HG02852 (cell line): ENCODE measurements around the gene RTN4R.

Experiments used
- ATAC-seq: cut with Tn5 transposase; IDR thresholded peaks from one replicate; pipeline ENCODE4 v1.9.1; 2021; ENCODE audit warnings: mild to moderate bottlenecking, moderate library complexity; ENCODE audit not compliant: unreplicated experiment

Gene RTN4R

DNA sequence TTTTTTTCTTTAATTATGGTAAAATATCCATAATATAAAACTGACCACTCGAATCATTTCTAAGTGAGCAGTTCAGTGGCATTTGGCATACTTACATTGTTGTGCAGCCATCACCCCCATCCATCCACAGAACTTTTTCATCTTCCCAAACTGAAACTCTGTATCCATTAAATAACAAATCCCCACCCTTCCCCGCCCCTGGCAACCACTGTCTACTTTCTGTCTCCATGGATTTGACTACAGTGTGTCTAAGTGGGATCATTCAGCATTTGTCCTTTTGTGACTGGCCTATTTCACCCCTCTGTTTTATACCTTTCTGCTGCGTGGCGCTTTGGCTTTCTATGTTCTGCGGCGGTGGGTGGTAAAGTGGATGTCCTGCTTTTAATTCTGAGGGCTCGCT is 49.1 kb downstream of the RTN4R start:
- no peak for ATAC-seq

DNA sequence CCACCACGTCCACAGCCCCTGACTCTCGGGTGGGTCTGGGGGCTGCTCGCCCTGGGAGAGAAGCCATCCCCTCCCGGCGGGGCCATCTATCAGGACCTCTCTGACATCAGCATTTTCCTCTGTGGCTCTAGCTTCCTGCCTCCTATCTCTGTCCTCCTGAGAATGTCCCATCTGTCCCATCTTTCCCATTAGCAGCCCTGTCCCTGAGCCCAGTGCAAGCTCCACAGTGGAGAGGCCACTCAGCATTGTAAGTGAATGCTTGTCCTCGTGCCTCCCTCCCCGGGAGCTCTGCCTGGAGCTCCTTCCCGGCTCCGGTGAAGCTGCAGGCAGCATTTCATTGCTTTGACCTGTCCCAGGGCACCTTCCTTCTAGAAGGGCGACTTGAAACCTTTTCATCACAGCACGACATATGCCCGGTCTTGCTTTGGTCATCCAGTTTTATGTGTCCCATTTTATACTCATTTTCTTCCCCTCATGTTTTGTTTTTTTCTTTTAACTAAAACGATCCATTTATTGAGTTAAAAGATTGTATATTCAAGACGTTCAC is 49.7 kb downstream of the RTN4R start:
- ATAC-seq: no peak

DNA sequence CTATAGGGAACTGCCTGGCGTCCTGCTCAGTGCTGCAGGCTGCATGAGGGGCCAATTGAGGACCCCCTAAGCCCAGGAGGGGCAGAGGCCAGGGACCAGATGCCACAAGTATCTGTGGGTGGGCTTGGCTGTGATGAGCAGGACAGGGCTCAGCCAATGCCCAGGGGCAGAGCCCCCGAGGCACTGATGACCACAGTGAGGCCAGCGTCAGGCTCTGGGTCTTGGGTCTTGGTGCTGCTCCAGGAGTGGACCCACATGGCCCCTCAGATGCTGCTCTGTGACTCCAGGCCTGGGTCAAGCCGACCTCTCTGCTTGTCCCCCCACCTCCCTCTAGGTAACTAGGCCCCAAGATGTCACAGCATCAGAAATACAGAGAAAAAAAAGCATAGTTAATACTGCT is 50.6 kb downstream of the RTN4R start:
- ATAC-seq: no peak

DNA sequence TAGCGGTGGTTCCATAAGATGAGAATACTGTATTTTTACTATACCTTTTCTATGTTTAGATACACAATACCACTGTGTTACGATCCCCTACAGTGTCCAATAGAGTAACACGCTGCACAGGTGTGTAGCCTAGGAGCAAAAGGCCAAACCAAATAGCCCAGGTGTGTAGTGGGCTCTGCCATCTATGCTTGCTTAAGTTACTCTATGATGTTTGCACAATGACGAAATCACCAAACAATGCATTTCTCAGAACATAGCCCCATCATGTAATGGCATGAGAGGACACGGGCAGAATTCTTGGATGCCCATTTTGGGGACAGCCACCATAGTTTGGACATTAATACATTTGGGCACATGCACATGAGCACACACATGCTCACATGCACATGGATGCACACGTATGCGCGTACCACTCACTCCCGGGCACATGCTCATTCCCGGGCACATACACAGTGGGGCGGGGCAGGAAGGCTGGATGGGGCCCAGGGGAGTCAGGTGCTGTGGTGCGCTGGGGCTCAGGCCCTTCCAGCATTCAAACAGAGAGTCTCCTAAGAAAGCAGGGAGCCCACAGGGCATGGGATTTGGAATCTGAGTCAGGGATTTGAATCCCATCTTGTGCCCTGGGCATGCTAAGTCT is 51.1 kb downstream of the RTN4R start:
- no peak for ATAC-seq

DNA sequence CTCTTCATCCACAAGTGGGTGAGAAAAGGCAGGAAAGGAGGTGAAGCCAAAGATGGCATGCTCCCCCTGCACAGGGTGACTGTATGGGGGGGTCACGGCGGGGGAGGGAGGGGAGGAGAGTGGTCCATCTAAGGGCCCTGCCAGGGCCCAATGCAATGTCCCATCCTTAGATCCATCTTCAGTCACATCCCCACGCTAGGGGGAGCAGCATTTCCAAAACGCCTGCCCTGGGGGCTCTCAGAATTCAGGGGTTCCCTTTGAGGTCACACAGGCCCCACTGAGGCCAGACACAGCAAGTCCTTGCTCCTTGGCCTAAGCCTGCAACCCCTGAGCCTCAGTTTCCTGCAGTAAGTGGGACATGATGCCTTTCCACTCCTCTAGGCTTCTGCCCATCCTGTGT is 52.4 kb downstream of the RTN4R start:
- ATAC-seq: no peak

DNA sequence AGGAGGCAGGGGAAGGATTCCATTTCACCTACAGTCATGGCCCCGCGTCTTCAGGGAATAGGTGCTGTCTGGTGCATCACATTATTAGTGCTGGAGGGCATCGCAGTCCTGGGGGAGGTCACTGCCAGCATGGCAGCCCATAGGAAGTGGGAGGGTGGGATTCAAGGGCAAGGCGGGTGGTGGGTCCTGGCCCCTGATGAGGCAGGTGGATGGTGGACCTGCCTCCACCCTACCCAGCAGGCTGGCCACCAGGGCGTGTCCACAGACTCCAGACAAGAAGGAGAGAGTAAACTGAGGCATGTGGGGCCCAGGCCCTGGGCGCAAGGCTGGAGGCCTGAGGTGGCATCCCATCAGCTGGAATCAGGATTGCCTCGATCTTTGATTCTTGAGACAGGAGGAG is 53.3 kb downstream of the RTN4R start:
- ATAC-seq: no peak

DNA sequence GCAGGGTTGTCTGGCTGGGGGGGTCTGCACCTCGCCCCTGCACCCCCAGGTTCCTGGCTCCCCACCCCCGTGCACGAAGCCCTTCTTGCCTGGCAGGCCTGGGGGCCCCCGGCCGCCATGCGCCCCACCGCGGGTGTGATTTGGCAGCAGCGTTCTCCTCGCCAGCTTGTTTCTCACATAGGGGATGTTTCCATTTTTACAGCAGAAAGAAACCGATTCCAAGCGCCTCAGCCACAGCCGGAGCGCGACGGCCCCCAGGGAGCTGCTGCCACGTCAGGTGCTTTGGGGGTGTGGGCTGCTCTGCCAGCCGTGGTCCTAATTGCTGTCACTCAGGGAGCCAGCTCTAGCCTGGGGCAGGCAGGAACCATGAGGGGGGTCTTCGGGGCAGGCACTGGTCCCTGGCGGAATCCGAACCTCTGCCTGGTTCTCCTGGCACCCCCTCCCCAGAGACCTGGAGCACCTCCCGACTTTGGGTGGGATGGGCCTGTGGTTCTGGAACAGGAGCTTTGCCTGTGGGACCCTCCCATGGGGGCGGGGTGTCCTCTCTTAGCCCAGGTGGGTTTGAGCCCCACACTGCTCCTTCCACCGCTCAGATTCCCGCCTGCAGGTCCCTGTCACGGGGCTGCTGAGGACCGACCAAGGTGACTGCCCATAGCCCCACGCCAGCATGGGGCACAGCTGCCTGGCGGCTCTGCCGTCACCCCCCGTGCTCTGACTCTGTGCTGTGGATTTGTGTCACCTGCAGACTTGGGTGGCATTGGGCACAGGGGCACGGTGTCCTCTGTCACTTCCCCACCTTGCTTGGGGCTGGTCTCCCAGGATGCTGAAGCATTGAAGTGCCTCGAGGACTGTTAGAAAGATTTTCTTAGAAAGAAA is 54.0 kb downstream of the RTN4R start:
- ATAC-seq: no peak

DNA sequence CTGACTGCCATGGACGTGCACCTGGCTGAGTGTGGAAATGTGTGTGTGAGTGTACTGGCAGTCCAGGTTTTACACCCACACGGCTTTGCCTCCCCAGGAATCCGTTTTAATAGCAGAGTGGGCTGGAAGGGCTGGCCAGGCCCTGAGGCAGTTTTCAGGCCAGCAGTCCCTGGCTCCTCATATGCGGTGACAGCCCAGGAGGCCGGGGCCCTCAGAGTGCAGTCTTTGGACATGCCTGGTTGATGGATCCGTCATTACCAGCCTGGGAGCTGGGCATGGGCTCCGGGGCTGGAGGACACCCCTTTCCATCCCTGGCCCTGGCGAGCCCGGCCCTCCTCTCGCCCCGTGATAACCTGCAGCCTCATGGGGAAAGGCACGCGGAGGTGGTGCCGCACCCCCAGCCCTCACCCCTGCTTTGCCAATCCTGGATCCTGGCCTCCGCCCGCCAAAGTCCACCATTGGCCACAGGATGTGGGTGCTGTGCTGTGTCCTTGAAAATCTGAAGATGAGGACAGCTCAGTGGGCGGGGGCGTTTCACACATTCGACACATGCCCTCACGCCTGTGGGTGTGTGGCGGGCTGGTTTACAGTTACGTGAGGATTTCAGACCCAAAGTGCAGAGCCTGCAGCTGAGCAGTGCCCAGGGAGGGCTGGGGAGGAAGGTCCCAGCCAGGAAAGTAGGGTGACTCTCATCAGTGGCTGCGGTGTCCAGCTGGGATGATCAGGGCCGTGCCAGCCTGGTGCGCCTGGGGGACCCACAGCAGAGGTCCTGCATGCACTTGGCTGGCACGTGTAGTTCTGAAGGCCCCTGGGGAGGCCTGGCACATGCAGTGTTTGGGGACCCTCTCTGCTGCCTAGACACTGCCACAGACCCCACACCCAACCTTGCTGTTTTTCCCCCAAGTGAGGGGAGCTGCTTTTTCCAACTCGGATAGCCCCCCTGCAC is 55.1 kb downstream of the RTN4R start:
- ATAC-seq: no peak

DNA sequence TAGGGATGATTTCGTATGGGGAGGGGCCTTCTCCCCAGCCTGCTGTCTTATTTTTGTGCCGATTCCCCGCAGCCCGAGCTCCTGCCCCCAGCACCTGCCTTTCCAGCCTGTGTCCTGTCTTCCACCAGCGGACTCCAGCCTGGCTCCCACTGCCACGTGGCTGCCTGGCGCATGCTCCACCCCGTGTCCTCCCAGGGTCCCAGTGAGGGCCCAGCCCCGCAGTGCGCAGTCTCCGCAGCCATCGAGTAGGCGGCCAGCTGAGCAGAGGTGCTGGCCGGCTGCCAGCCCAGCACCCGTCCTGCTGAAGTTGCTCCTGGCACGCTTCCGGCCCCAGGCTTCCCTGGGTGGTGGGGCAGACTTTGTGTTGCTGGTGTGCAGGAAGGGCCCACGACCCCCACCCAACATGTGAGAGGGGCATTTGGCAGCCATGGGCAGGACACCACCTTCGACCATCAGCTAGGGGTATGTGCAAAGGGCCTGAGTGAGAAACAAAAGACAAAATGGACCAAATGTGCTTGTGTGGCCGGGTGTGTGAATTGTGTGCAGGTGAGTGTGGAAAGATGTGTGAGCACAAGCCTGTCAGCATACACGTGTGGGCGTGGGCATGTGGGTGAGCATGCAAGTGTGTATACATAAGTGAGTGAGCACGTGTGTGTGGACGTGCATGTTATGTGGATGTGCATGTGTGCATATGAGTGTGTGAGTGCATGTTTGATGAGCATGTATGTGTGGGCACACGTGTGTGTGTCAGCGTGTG is 55.9 kb downstream of the RTN4R start:
- ATAC-seq: no peak

DNA sequence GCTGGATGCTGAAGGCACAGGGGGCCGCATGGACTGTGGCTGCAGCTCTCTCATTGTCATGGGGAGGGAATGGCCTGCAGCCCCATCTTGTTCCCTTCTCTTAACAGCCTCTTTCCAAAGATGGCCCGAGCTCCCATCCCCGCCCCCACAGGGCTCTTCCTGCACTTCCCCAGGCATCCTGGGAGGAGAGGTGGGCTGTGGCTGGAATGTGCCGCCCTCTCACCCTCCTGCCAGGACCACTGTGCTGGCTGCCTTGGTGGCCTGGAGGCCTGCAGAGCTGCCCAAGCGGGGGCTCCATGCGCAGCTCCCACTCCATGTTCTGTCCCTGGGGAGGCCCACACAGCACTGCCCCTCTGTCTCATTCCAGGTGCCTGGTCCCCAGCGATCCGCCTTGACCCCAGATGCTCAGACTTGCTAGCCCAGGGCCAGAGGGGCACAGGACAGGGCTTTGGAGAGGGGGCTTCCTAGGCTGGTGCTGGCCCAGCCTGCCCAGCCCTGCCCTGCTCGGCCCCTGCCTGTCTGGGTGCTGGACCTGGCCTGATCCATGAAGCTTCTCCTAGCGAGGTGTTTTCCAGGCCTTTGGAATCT is 56.6 kb downstream of the RTN4R start:
- no peak for ATAC-seq

DNA sequence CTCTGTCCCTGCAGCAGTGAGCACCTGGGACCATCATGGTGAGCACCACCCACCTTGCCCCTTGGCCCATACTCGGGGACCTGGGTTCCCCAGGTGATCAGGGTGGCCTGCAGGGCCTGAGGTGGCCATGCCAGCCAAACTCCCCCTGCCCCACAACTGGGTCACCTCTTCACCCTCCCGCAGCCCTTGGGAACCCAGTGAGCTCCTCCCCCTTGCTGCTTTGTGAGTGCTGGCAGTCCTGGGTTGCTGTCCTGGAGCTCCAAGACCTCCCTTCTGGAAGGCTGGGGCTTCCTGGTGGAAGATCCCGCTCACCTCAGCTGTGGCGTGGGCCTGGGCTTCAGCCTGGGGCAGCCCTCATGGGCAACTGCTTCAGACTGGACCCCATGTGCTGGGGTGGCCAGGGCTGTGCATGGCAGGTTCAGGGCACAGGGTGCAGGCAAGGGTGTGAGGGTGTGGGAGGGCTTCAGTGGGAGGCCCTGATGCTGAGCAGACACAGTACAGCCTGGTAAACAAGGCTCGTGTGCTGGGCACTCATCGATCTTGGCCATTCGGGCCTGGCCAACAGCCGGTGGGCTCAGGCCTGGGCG is 57.6 kb downstream of the RTN4R start:
- no peak for ATAC-seq

DNA sequence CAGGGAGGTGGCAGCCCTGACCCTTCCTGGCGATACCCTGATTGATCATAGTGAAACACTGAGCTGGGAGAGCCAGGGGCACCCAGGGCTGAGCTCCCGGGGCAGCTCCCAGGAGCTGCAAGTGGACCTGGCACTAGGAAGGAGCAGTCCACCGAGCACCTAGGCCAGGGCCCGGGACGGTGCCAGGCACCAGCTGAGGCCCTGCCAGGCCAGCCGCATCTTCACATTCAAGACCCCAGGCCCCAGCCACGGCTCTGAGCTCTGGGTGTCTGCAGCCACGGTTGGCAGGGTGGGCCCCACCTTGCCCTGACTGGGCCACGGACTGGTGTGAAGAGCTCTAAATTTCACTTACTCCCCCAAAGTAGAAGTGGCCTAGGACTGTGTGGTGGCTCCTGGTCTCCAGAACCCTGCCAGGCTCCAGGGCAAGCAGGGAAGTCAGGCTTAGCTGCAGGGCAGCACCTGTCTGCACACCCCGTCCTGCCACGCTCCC is 58.3 kb downstream of the RTN4R start:
- no peak for ATAC-seq

DNA sequence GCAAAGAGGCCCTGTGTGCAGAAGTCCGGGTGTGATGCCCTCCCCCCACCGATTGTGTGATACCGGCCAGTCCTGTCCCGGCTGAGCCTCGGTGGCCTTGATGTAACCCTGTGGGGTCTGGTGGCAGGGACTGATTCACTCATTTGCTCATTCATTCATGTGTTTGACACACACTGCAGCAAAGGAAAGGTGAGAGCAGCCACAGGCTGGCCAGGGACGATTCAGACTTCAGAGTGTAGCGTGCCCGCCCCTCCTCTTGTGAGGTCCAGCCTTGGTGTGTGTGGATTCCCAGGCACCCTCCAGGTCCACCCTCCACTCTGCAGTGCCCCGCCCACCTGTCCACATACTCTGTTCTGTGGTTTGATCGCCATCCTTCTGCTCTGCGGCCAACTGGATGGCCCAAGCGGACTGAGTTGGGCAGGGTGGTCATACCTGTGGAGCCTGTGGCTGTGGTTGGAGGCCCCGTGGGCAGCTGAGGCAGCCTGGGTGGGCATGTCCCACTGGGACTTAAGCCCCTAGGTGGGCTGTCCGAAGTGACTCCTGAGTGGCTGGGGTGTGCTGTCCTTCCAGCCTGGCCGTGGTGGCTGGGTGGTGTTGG is 59.3 kb downstream of the RTN4R start:
- no peak for ATAC-seq

DNA sequence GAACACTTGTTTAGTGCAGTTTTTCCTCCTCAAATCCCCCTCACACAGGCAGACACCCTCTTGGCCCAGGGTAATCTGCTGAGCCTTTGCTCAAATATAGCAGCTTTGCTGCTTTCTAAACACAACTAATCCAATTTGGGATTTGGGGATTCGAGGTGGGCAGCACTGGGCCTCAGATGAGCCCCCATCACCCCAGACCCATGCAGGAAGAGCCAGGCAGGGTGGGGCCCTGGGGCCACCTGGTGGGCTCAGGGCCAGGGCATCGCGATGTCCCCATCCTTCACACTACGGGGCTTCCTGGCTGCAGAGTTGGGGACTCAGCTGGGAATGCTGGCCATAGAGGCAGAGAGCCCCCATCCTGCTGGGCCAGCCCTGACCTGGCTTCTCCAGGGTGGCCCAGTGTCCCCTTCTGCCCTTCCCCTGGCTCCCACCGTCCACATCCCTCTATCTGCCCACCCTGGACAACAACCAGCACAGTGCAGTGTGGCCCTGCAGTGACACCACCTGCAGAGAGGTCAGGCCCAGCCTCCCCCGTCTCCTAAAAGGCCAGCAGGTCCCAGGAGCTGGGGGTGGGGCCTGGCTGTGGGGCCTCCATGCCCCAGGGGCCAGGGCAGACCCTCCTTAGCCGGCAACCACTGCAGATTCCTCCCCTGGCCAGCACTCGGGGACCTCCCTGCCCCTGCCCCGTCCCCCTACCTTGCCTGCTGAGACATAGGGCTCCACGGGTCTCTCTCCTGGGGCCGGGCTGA is 60.7 kb downstream of the RTN4R start:
- ATAC-seq: no peak

DNA sequence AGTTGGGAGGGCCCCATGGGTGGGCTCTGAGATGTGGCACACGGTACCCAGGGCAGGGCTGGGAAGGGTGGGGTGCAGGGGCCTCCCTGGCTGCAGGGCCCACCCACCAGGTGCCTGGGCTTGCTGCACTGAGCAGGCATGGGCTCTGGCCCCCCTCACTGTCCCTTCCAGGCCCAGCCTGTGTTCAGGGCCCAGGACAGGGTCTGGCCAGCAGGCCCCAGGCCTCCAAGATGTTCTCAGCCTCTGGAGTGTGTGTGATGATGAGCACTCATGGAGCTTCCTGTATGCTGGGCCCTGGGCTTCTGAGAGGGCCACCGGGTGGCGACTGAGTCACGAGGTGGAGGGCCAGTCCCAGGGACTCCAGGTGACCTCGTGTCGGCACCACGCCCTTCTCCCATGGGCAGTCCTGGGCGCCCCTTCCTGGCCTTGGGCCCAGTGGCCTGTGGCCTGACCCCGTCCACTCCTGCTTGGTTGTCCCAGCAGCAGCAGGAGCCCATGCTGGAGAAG is 61.4 kb downstream of the RTN4R start:
- ATAC-seq: no peak

DNA sequence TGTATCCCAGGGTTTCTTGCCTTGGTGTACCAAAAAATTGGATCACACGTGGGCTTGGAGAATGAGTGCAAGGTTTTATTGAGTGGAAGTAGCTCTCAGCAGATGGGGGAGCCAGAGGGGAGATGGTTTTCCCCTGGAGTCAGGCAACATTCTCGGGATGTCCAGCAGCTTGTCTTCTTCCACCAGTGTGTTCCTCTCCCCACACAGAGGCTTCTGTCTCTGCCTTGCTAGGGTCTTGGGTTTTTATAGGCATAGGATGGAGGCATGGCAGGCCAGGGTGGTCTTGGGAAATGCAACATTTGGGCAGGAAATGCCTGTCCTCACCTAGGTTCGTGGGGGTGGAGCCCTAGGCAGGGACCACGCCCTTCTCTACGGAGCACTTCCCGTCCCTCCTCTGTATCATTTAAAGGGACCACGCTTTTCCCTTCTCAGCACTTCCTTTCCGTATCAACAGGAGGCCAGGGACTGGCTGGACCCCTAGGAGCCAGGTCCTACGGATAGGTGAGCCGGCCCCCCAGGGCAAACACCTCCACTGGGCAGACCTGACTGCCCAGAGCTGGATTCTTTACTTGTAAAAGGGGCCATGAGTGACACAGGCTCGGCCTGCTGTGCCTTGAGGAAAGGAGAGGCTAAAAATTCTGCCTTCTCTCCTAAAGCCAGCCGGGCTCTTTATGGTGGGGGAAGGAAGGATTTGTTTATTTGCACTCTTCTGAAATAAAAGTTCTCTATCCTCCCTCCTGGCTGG is 62.0 kb downstream of the RTN4R start:
- peak; percentile 57 for ATAC-seq

DNA sequence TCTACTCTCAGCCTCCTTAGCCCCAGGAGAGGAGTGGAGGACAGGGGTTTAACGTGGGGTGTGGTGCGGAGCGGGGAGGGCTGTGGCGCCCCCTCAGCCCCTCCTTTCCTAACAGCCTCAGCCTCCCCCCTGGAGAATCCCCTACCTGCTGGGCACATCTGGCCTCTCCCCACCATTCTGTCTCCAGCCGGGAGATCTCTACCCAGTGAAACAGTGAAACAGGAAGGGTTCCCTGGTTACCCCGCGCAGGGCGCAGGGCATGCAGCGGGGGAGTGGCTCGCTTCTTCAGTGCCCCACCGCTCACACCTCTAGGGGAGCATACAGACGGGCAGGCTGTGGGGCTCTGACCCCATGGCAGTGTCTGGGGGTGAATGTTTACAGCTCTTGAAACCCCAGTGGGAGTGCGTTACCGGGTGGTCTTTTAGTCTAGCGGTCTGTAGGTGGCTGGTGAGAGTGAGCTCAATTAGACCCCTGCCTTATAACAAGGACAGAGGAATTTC is 62.6 kb downstream of the RTN4R start:
- no peak for ATAC-seq
